ENCODE data around the gene RNF157.

DNA sequence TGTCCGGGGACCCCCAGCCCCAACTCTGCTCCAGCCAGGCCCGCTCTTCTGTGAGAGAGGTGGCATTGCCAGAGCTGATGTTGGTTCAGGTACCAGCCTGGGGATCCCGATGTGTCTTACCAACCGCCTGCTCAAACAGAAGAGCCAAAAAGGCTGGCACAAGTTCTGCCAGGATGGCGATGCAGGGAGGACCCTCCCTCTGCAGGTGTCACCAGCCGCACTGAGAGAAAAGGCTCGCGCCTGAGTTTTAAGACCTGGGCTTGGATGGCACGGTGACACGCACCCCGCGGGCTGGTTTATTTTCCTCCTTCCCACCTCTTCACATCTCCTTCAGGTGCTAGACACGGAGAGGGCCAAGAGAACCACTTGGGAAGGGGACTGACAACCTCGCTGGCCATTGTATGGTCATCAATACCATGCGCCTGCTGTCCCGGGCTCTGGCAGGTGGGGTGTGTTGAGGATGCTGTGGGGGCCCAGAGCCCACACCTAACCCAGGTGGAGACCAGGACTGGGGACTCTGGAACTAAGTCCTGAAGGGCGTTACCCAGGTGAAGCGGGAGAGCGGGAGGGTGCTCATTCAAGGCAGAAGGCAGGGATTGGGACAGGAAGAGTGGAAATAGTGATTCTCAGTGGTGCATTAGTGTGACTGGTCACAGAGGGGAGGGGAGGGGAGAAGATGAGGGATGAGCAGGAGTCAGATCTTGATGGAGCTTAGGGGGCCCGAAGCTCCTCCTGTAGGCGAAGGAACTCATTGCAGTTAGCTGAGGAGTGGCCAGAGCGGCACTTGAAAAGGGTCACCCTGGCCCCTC, 115.5 kb downstream of the RNF157 start:
- TF ChIP-seq, protein P1, sequence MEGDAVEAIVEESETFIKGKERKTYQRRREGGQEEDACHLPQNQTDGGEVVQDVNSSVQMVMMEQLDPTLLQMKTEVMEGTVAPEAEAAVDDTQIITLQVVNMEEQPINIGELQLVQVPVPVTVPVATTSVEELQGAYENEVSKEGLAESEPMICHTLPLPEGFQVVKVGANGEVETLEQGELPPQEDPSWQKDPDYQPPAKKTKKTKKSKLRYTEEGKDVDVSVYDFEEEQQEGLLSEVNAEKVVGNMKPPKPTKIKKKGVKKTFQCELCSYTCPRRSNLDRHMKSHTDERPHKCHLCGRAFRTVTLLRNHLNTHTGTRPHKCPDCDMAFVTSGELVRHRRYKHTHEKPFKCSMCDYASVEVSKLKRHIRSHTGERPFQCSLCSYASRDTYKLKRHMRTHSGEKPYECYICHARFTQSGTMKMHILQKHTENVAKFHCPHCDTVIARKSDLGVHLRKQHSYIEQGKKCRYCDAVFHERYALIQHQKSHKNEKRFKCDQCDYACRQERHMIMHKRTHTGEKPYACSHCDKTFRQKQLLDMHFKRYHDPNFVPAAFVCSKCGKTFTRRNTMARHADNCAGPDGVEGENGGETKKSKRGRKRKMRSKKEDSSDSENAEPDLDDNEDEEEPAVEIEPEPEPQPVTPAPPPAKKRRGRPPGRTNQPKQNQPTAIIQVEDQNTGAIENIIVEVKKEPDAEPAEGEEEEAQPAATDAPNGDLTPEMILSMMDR (IDR thresholded peaks at IDR 0.05), result peak in 1 of 6 experiments; percentile 9
- TF ChIP-seq EP300 (IDR thresholded peaks at IDR 0.05), result no peak
- TF ChIP-seq POLR2A (IDR thresholded peaks at IDR 0.05), result no peak
- no peak for TF ChIP-seq POLR2AphosphoS5 (IDR thresholded peaks at IDR 0.05)
